A673 (cell line): Measurements from ENCODE around the gene PUS10.

Experiments
- CTCF ChIP-seq: fragments of 300-800, 200-600 bp; sonication (generic); conservative IDR thresholded peaks from 2 replicates; pipeline ENCODE4 v1.5.1; 2017; ENCODE audit warnings: low read depth, mild to moderate bottlenecking, antibody characterized with exemption, low read length, moderate library complexity, mixed read lengths
- EZH2 ChIP-seq: fragments of 200-600 bp; sonication (generic); IDR thresholded peaks from 2 replicates; pipeline ENCODE4 v1.6.1; 2017; ENCODE audit warnings: borderline replicate concordance, low read depth, mild to moderate bottlenecking, mixed read lengths, antibody characterized with exemption, low read length; ENCODE audit not compliant: poor library complexity, severe bottlenecking

- no peak for TF ChIP-seq CTCF
- TF ChIP-seq EZH2 = no peak
Measured at GRCh38 chr2:60959501-60959900, 58.6 kb downstream of the PUS10 start.
